Esophagus (tissue), 2 donors: ENCODE measurements around the gene HOXD11. TPM values are rescaled to one million over a fixed set of nuclear protein-coding genes. Genes with fewer than 3 reads are reported as not detected.

Experiments
- H3K27ac ChIP-seq, 2 donors: one replicate each; pipeline ENCODE4 v1.5.1; 2013; ENCODE audit warnings: low read depth in 2 of 2, mild to moderate bottlenecking in 2 of 2, inconsistent platforms in 1 of 2, low read length in 1 of 2, moderate library complexity in 1 of 2
- H3K27me3 ChIP-seq, 2 donors: one replicate each; pipeline ENCODE4 v1.6.1; 2013; ENCODE audit warnings: low read length in 2 of 2, control low read depth in 1 of 2, mild to moderate bottlenecking in 1 of 2; ENCODE audit not compliant: insufficient read depth in 2 of 2, control insufficient read depth in 1 of 2
- H3K36me3 ChIP-seq, 2 donors: one replicate each; pipeline ENCODE4 v1.6.1; 2013; ENCODE audit warnings: low read length in 1 of 2; ENCODE audit not compliant: control insufficient read depth in 2 of 2, insufficient read depth in 2 of 2
- H3K4me1 ChIP-seq, 2 donors: one replicate each; pipeline ENCODE4 v1.6.1; 2013; ENCODE audit warnings: low read length in 1 of 2; ENCODE audit not compliant: control insufficient read depth in 2 of 2, insufficient read depth in 2 of 2
- H3K4me3 ChIP-seq, 2 donors: one replicate each; pipeline ENCODE4 v1.5.1; 2013; ENCODE audit warnings: low read length in 2 of 2, mild to moderate bottlenecking in 2 of 2, low read depth in 1 of 2, moderate library complexity in 1 of 2
- H3K9me3 ChIP-seq, 2 donors: one replicate each; pipeline ENCODE4 v1.6.1; 2013; ENCODE audit warnings: mild to moderate bottlenecking in 2 of 2, low read depth in 1 of 2, low read length in 1 of 2, moderate library complexity in 1 of 2; ENCODE audit not compliant: control insufficient read depth in 2 of 2, insufficient read depth in 1 of 2
- WGBS, 2 donors: extraction: QIAGEN DNeasy Blood & Tissue Kit; methylation state at CpG; one replicate each; pipeline ENCODE4 v1.1.7; 2013; 5-methylcytosine and 5-hydroxymethylcytosine counted together
- polyA plus RNA-seq, 2 donors: library from polyadenylated mRNA; stranded (reverse); fragments of 200-250 nt; gene quantifications; one replicate each; pipeline ENCODE4 v1.2.3, GENCODE V29; 2013
- donor health status: healthy with polysubstance abuse.
- donor health status: Bipolar disorder and iron deficiency.

The HOXD11 gene
- polyA plus RNA-seq, 2 donors = 0.08 TPM; not detected in 1

- peaks cover 4 to 6% of the 10 kb centered on the region in 2 donors for H3K4me1 ChIP-seq
- H3K4me3 ChIP-seq = peak overlapping the region in 1 of 2 donors; percentile 48
- WGBS, 2 donors = 7 to 20% methylated on average over 2 of the region's 2 CpGs
- H3K36me3 ChIP-seq = no peaks in the 10 kb centered on the region
- peaks cover 0 to 41% of the 10 kb centered on the region in 2 donors for H3K27me3 ChIP-seq
- peak overlapping the region in 1 of 2 donors; percentile 49 for H3K27ac ChIP-seq
- H3K9me3 ChIP-seq = peaks cover 0 to 2% of the 10 kb centered on the region in 2 donors
Observed at GRCh38 chr2:176137252-176137580, 30.1 kb downstream of the HOXD11 start.

- Histone ChIP-seq H3K27me3 (peaks cover 0 to 36% of the 10 kb centered on the region in 2 donors), H3K27ac (no peak overlapping the region), H3K36me3 (no peaks in the 10 kb centered on the region), H3K9me3 (peaks cover 0 to 2% of the 10 kb centered on the region in 2 donors), H3K4me3 (no peak overlapping the region), H3K4me1 (peaks cover 2 to 6% of the 10 kb centered on the region in 2 donors)
- 39 to 42% methylated on average over 8 of the region's 8 CpGs for WGBS, 2 donors
Observed at GRCh38 chr2:176137906-176138305, 30.8 kb downstream of the HOXD11 start.

- 17 to 19% methylated on average over 14 of the region's 14 CpGs for WGBS, 2 donors
- peaks cover 2 to 6% of the 10 kb centered on the region in 2 donors for H3K4me1 ChIP-seq
- H3K27ac ChIP-seq = no peak overlapping the region
- no peaks in the 10 kb centered on the region for H3K36me3 ChIP-seq
- peaks cover 0 to 2% of the 10 kb centered on the region in 2 donors for H3K9me3 ChIP-seq
- peaks cover 0 to 32% of the 10 kb centered on the region in 2 donors for H3K27me3 ChIP-seq
- no peak overlapping the region for H3K4me3 ChIP-seq
Observed at GRCh38 chr2:176138526-176138922, 31.4 kb downstream of the HOXD11 start.

- H3K36me3 ChIP-seq = no peaks in the 10 kb centered on the region
- peaks cover 2 to 6% of the 10 kb centered on the region in 2 donors for H3K4me1 ChIP-seq
- WGBS, 2 donors = 20 to 23% methylated on average over 28 of the region's 28 CpGs
- H3K27ac ChIP-seq = no peak overlapping the region
- peaks cover 0 to 2% of the 10 kb centered on the region in 2 donors for H3K9me3 ChIP-seq
- H3K27me3 ChIP-seq = peaks cover 0 to 26% of the 10 kb centered on the region in 2 donors
- peak overlapping the region in 1 of 2 donors; percentile 4 for H3K4me3 ChIP-seq
Observed at GRCh38 chr2:176138923-176139660, 32.0 kb downstream of the HOXD11 start.

- no peak overlapping the region for H3K27ac ChIP-seq
- peak overlapping the region; percentile 37 to 52 for H3K4me3 ChIP-seq
- peaks cover 0 to 24% of the 10 kb centered on the region in 2 donors for H3K27me3 ChIP-seq
Observed at GRCh38 chr2:176139661-176140512, 32.8 kb downstream of the HOXD11 start.

GRCh38 chr2:176140513-176141317, 33.6 kb downstream of the HOXD11 start:
- no peak overlapping the region for H3K27ac ChIP-seq
- peak overlapping the region; percentile 37 to 52 for H3K4me3 ChIP-seq
- peaks cover 0 to 2% of the 10 kb centered on the region in 2 donors for H3K9me3 ChIP-seq
- peaks cover 2 to 6% of the 10 kb centered on the region in 2 donors for H3K4me1 ChIP-seq
- H3K36me3 ChIP-seq = no peaks in the 10 kb centered on the region
- H3K27me3 ChIP-seq = peaks cover 0 to 25% of the 10 kb centered on the region in 2 donors
- 7 to 10% methylated on average over 47 to 48 of the region's 48 CpGs for WGBS, 2 donors

More at GRCh38 chr2:176139661-176140512, 32.8 kb downstream of the HOXD11 start:
- no peaks in the 10 kb centered on the region for H3K36me3 ChIP-seq
- H3K4me1 ChIP-seq = peaks cover 2 to 6% of the 10 kb centered on the region in 2 donors
- WGBS, 2 donors = 20 to 21% methylated on average over 41 of the region's 41 CpGs
- peaks cover 0 to 2% of the 10 kb centered on the region in 2 donors for H3K9me3 ChIP-seq

GRCh38 chr2:176142281-176142680, 35.2 kb downstream of the HOXD11 start:
- 86 to 91% methylated on average over 2 of the region's 2 CpGs for WGBS, 2 donors
- peaks cover 0 to 2% of the 10 kb centered on the region in 2 donors for H3K9me3 ChIP-seq
- peaks cover 0 to 27% of the 10 kb centered on the region in 2 donors for H3K27me3 ChIP-seq
- peaks cover 0 to 2% of the 10 kb centered on the region in 2 donors for H3K4me1 ChIP-seq
- no peak overlapping the region for H3K27ac ChIP-seq
- H3K36me3 ChIP-seq = no peaks in the 10 kb centered on the region
- no peak overlapping the region for H3K4me3 ChIP-seq

GRCh38 chr2:176145085-176145969, 38.2 kb downstream of the HOXD11 start:
- 42 to 62% methylated on average over 4 of the region's 4 CpGs for WGBS, 2 donors
- Histone ChIP-seq H3K9me3 (peaks cover 2 to 9% of the 10 kb centered on the region in 2 donors), H3K4me3 (no peak overlapping the region), H3K27me3 (peaks cover 0 to 26% of the 10 kb centered on the region in 2 donors), H3K36me3 (no peaks in the 10 kb centered on the region), H3K27ac (no peak overlapping the region), H3K4me1 (peaks cover 0 to 2% of the 10 kb centered on the region in 2 donors)
